Liver (tissue), 9 donors: ENCODE results near the gene DAAM1. TPM values are rescaled to one million over a fixed set of nuclear protein-coding genes. Genes with fewer than 3 reads are reported as not detected.

ENCODE experiments used
- DNase-seq: peaks from one replicate; pipeline ENCODE4 v3.0.0-alpha.2; 2017; ENCODE audit warnings: low spot score
- H3K27ac ChIP-seq, 2 donors: one replicate each; pipeline ENCODE4 v1.7.0; 2013; ENCODE audit warnings: inconsistent platforms in 2 of 2, low read length in 2 of 2, control low read depth in 1 of 2, low read depth in 1 of 2, mild to moderate bottlenecking in 1 of 2
- H3K27me3 ChIP-seq, 4 donors: one replicate each; pipeline versions ENCODE4 v1.6.1 to v1.7.0; 2013; ENCODE audit warnings: low read length in 3 of 4, inconsistent platforms in 1 of 4, mild to moderate bottlenecking in 1 of 4, moderate library complexity in 1 of 4; ENCODE audit not compliant: control insufficient read depth in 4 of 4, insufficient read depth in 4 of 4
- H3K36me3 ChIP-seq, 4 donors: one replicate each; pipeline versions ENCODE4 v1.6.1 to v1.7.0; 2013; ENCODE audit warnings: low read length in 3 of 4, mild to moderate bottlenecking in 3 of 4, low read depth in 1 of 4, moderate library complexity in 1 of 4; ENCODE audit not compliant: control insufficient read depth in 4 of 4, insufficient read depth in 3 of 4
- H3K4me1 ChIP-seq, 4 donors: one replicate each; pipeline versions ENCODE4 v1.6.1 to v1.7.0; 2013; ENCODE audit warnings: low read length in 3 of 4, mild to moderate bottlenecking in 3 of 4, moderate library complexity in 1 of 4; ENCODE audit not compliant: control insufficient read depth in 4 of 4, insufficient read depth in 4 of 4
- H3K4me3 ChIP-seq, 3 donors: one replicate each; pipeline versions ENCODE4 v1.6.1 to v1.7.0; 2013; ENCODE audit warnings: low read length in 3 of 3, control low read depth in 1 of 3, low read depth in 1 of 3, mild to moderate bottlenecking in 1 of 3
- H3K9ac ChIP-seq, 2 donors: one replicate each; pipeline ENCODE4 v1.7.0; 2013; ENCODE audit warnings: low read length in 2 of 2, mild to moderate bottlenecking in 2 of 2, moderate library complexity in 2 of 2, control low read depth in 1 of 2, low read depth in 1 of 2
- H3K9me3 ChIP-seq, 4 donors: one replicate each; pipeline versions ENCODE4 v1.6.1 to v1.7.0; 2013; ENCODE audit warnings: low read length in 3 of 4; ENCODE audit not compliant: control insufficient read depth in 4 of 4
- EGR1 ChIP-seq, 2 donors: IDR thresholded peaks; 2 replicates each; pipeline ENCODE4 v1.6.1; 2016 to 2018; ENCODE audit warnings: antibody characterized with exemption in 2 of 2, low read depth in 2 of 2
- FOXA1 ChIP-seq: IDR thresholded peaks from 2 replicates; pipeline ENCODE4 v1.6.1; 2016; ENCODE audit warnings: antibody characterized with exemption
- FOXA2 ChIP-seq: IDR thresholded peaks from 2 replicates; pipeline ENCODE4 v1.6.1; 2016; ENCODE audit warnings: antibody characterized with exemption
- GABPA ChIP-seq, 2 donors: IDR thresholded peaks in 1 of 2; conservative IDR thresholded peaks in 1 of 2; 2 replicates each; pipeline ENCODE4 v1.6.1; 2016; ENCODE audit warnings: antibody characterized with exemption in 2 of 2, mild to moderate bottlenecking in 1 of 2, moderate library complexity in 1 of 2
- HNF4A ChIP-seq, 2 donors: conservative IDR thresholded peaks; 2 replicates each; pipeline ENCODE4 v1.6.1; 2016; ENCODE audit warnings: antibody characterized with exemption in 2 of 2, mild to moderate bottlenecking in 2 of 2
- HNF4G ChIP-seq: IDR thresholded peaks from 2 replicates; pipeline ENCODE4 v1.6.1; 2016; ENCODE audit warnings: antibody characterized with exemption
- JUND ChIP-seq, 2 donors: IDR thresholded peaks; 2 replicates each; pipeline ENCODE4 v1.6.1; 2016; ENCODE audit warnings: antibody characterized with exemption in 2 of 2
- NR2F2 ChIP-seq: IDR thresholded peaks from 2 replicates; pipeline ENCODE4 v1.6.1; 2016; ENCODE audit warnings: antibody characterized with exemption
- RAD21 ChIP-seq, 2 donors: IDR thresholded peaks; 2 replicates each; pipeline ENCODE4 v1.6.1; 2016; ENCODE audit warnings: antibody characterized with exemption in 2 of 2, mild to moderate bottlenecking in 2 of 2
- RXRA ChIP-seq, 2 donors: IDR thresholded peaks; 2 replicates each; pipeline ENCODE4 v1.6.1; 2017 to 2018; ENCODE audit warnings: antibody characterized with exemption in 2 of 2, mild to moderate bottlenecking in 1 of 2
- SP1 ChIP-seq: IDR thresholded peaks from 2 replicates; pipeline ENCODE4 v1.6.1; 2018; ENCODE audit warnings: antibody characterized with exemption, mild to moderate bottlenecking
- TAF1 ChIP-seq: conservative IDR thresholded peaks from 2 replicates; pipeline ENCODE4 v1.6.1; 2016; ENCODE audit warnings: antibody characterized with exemption, mild to moderate bottlenecking
- YY1 ChIP-seq: IDR thresholded peaks from 2 replicates; pipeline ENCODE4 v1.6.1; 2016; ENCODE audit warnings: antibody characterized with exemption, mild to moderate bottlenecking
- WGBS: extraction: QIAGEN DNeasy Blood & Tissue Kit; methylation state at CpG from one replicate; pipeline ENCODE4 v1.1.7; 2013; 5-methylcytosine and 5-hydroxymethylcytosine counted together
- polyA plus RNA-seq, 2 donors: library from polyadenylated mRNA; stranded (reverse) in 1 of 2; unstranded in 1 of 2; fragments of 200-250 nt in 1 of 2; fragments of >200 nt in 1 of 2; fragmentation: Nextera tagmentation in 1 of 2; extraction: Ambion mirVana in 1 of 2; gene quantifications; one replicate each; pipeline versions ENCODE4 v1.2.1 to v1.2.3, GENCODE V29; 2013 to 2015
- total RNA-seq, 2 donors: library from RNA; depleted of rRNA; stranded (reverse); fragments of >200 nt; gene quantifications; one replicate each; pipeline ENCODE4 v1.2.3, GENCODE V29; 2014
- TF ChIP-seq, protein P1 (sequence below): IDR thresholded peaks from 2 replicates; pipeline ENCODE4 v1.6.1; 2016; ENCODE audit warnings: antibody characterized with exemption
- TF ChIP-seq, protein P2 (sequence below): IDR thresholded peaks from 2 replicates; pipeline ENCODE4 v1.6.1; 2016; ENCODE audit warnings: antibody characterized with exemption, mild to moderate bottlenecking
- TF ChIP-seq, protein P3 (sequence below): fragments of 150-350 bp; IDR thresholded peaks from 2 replicates; pipeline ENCODE4 v1.5.1; 2017; ENCODE audit warnings: improper control_type of control experiment, low read depth, low read length; ENCODE audit not compliant: missing input control
- TF ChIP-seq, protein P4 (sequence below): IDR thresholded peaks from 2 replicates; pipeline ENCODE4 v1.6.1; 2016; ENCODE audit warnings: antibody characterized with exemption
- TF ChIP-seq, protein P5 (sequence below): IDR thresholded peaks from 2 replicates; pipeline ENCODE4 v1.6.1; 2016; ENCODE audit warnings: antibody characterized with exemption
- donor health status: healthy.
- donor health status: healthy.
- donor health status: healthy.
- donor health status: healthy.
- donor health status: healthy.

Gene DAAM1
- total and polyA plus RNA-seq, 4 donors, result 9.5 to 28.4 (median 18.5) TPM

DNA sequence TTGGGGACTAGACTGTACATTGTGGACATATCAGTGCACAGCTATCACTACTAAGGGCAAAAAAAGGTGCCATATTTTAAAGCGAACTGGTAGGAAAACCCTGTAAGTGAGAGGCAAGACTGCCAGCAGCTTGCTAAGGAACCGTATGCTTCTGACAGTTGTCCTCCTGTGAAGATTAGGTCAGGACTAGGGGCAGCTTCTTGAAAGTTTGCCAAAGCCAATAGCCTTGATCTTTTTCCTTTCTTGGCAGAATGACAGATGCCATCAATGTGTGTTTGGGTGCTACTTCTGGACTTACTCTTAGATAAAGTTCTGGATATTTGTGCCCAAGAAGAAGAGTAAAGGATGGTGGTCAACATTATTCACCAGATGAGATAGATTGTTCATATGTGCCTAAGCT, 7.4 kb downstream of the DAAM1 start:
- Histone ChIP-seq H3K36me3 (no peaks in the 10 kb centered on the region), H3K4me1 (peaks cover 7 to 35% (median 16%) of the 10 kb centered on the region in 4 donors), H3K9ac (no peak overlapping the region), H3K9me3 (no peaks in the 10 kb centered on the region), H3K27me3 (no peaks in the 10 kb centered on the region), H3K4me3 (no peak overlapping the region), H3K27ac (no peak overlapping the region)
- no peak for DNase-seq
- no peak for TF ChIP-seq EGR1 (IDR thresholded peaks at IDR 0.05; ENCODE audit: low read depth in 2 of 2)
- TF ChIP-seq GABPA (IDR thresholded peaks at IDR 0.05 in 1 of 2, conservative IDR thresholded peaks at IDR 0.05 in 1 of 2), result no peak
- no peak for TF ChIP-seq RXRA (IDR thresholded peaks at IDR 0.05)
- no peak for TF ChIP-seq HNF4G
- TF ChIP-seq NR2F2, result no peak
- TF ChIP-seq, protein P1, sequence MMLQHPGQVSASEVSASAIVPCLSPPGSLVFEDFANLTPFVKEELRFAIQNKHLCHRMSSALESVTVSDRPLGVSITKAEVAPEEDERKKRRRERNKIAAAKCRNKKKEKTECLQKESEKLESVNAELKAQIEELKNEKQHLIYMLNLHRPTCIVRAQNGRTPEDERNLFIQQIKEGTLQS, result no peak
- TF ChIP-seq SP1, result no peak
- TF ChIP-seq TAF1, result no peak
- no peak for TF ChIP-seq RAD21 (IDR thresholded peaks at IDR 0.05)
- TF ChIP-seq, protein P2, sequence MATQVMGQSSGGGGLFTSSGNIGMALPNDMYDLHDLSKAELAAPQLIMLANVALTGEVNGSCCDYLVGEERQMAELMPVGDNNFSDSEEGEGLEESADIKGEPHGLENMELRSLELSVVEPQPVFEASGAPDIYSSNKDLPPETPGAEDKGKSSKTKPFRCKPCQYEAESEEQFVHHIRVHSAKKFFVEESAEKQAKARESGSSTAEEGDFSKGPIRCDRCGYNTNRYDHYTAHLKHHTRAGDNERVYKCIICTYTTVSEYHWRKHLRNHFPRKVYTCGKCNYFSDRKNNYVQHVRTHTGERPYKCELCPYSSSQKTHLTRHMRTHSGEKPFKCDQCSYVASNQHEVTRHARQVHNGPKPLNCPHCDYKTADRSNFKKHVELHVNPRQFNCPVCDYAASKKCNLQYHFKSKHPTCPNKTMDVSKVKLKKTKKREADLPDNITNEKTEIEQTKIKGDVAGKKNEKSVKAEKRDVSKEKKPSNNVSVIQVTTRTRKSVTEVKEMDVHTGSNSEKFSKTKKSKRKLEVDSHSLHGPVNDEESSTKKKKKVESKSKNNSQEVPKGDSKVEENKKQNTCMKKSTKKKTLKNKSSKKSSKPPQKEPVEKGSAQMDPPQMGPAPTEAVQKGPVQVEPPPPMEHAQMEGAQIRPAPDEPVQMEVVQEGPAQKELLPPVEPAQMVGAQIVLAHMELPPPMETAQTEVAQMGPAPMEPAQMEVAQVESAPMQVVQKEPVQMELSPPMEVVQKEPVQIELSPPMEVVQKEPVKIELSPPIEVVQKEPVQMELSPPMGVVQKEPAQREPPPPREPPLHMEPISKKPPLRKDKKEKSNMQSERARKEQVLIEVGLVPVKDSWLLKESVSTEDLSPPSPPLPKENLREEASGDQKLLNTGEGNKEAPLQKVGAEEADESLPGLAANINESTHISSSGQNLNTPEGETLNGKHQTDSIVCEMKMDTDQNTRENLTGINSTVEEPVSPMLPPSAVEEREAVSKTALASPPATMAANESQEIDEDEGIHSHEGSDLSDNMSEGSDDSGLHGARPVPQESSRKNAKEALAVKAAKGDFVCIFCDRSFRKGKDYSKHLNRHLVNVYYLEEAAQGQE, result no peak
- TF ChIP-seq FOXA2, result no peak
- TF ChIP-seq YY1, result no peak
- no peak for TF ChIP-seq HNF4A (conservative IDR thresholded peaks at IDR 0.05)
- TF ChIP-seq JUND (IDR thresholded peaks at IDR 0.05), result no peak
- TF ChIP-seq, protein P3, sequence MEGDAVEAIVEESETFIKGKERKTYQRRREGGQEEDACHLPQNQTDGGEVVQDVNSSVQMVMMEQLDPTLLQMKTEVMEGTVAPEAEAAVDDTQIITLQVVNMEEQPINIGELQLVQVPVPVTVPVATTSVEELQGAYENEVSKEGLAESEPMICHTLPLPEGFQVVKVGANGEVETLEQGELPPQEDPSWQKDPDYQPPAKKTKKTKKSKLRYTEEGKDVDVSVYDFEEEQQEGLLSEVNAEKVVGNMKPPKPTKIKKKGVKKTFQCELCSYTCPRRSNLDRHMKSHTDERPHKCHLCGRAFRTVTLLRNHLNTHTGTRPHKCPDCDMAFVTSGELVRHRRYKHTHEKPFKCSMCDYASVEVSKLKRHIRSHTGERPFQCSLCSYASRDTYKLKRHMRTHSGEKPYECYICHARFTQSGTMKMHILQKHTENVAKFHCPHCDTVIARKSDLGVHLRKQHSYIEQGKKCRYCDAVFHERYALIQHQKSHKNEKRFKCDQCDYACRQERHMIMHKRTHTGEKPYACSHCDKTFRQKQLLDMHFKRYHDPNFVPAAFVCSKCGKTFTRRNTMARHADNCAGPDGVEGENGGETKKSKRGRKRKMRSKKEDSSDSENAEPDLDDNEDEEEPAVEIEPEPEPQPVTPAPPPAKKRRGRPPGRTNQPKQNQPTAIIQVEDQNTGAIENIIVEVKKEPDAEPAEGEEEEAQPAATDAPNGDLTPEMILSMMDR, result no peak
- TF ChIP-seq, protein P4, sequence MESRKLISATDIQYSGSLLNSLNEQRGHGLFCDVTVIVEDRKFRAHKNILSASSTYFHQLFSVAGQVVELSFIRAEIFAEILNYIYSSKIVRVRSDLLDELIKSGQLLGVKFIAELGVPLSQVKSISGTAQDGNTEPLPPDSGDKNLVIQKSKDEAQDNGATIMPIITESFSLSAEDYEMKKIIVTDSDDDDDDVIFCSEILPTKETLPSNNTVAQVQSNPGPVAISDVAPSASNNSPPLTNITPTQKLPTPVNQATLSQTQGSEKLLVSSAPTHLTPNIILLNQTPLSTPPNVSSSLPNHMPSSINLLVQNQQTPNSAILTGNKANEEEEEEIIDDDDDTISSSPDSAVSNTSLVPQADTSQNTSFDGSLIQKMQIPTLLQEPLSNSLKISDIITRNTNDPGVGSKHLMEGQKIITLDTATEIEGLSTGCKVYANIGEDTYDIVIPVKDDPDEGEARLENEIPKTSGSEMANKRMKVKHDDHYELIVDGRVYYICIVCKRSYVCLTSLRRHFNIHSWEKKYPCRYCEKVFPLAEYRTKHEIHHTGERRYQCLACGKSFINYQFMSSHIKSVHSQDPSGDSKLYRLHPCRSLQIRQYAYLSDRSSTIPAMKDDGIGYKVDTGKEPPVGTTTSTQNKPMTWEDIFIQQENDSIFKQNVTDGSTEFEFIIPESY, result no peak
- TF ChIP-seq FOXA1, result no peak
- TF ChIP-seq, protein P5, sequence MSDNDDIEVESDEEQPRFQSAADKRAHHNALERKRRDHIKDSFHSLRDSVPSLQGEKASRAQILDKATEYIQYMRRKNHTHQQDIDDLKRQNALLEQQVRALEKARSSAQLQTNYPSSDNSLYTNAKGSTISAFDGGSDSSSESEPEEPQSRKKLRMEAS, result no peak
- 48% methylated on average over 2 of the region's 2 CpGs for WGBS
